ENCODE data around the gene C16orf92. TPM values are rescaled to one million over a fixed set of nuclear protein-coding genes. Genes with fewer than 3 reads are reported as not detected.

C16orf92 gene
- total RNA-seq, 2 donors from 2014 or later, result not detected

- TF ChIP-seq POLR2AphosphoS5 (IDR thresholded peaks at IDR 0.05), result no peak
- TF ChIP-seq CTCF (IDR thresholded peaks at IDR 0.05), result no peak
- no peak for TF ChIP-seq POLR2A (IDR thresholded peaks at IDR 0.05)
- 8% methylated on average over 23 of the region's 24 CpGs for WGBS
- Histone ChIP-seq H3K9me3 (no peaks in the 10 kb centered on the region), H3K4me1 (replicated peaks) (peaks cover 10% of the 10 kb centered on the region), H3K27ac (peak overlapping the region; percentile 94 to 95), H3K36me3 (peaks cover 0 to 2% of the 10 kb centered on the region in 2 donors), H3K27me3 (replicated peaks; ENCODE audit: insufficient read depth) (no peaks in the 10 kb centered on the region), H3K4me3 (peak overlapping the region; percentile 68 to 78)
- intact Hi-C loops (cut with DNase I), result loop anchor here (5.0 to 10.0 kb wide), 2 partner anchors 70 to 182 kb away; partner anchors contain the start of genes KCTD13 and PRRT2
- no peak for DNase-seq (ENCODE audit: low spot score)
Measured at GRCh38 chr16:29994600-29995323, 28.2 kb upstream of the C16orf92 start.

GRCh38 chr16:29995324-29995910, 27.6 kb upstream of the C16orf92 start, which contains the start of gene HIRIP3:
Gene HIRIP3, minus strand, starts transcription at chr16:29995617. Its CDS starts 12 bp downstream, at chr16:29995605.
- Histone ChIP-seq H3K27ac (peak within 1 kb of the TSS; percentile 94 to 95), H3K4me1 (replicated peaks) (peaks cover 10% of the 10 kb centered on the region), H3K36me3 (no peaks in the 10 kb centered on the region), H3K4me3 (peak within 1 kb of the TSS; percentile 68 to 78), H3K9me3 (no peaks in the 10 kb centered on the region), H3K27me3 (replicated peaks; ENCODE audit: insufficient read depth) (no peaks in the 10 kb centered on the region)
- intact Hi-C loops (cut with DNase I), result loop anchor here (5.0 to 10.0 kb wide), 2 partner anchors 71 to 183 kb away; partner anchors contain the start of genes KCTD13 and PRRT2
- DNase-seq (ENCODE audit: low spot score), result peak; percentile 75
- TF ChIP-seq CTCF (IDR thresholded peaks at IDR 0.05), result no peak
- peak; percentile 75 for TF ChIP-seq POLR2AphosphoS5 (IDR thresholded peaks at IDR 0.05)
- TF ChIP-seq POLR2A (IDR thresholded peaks at IDR 0.05), result no peak
- whole genome bisulfite sequencing, result under 1% methylated on average over 52 of the region's 53 CpGs

- DNase-seq (ENCODE audit: low spot score), result peak; percentile 98
- H3K4me1 ChIP-seq (replicated peaks), result peaks cover 10% of the 10 kb centered on the region
- no peaks in the 10 kb centered on the region for H3K9me3 ChIP-seq
- TF ChIP-seq CTCF (IDR thresholded peaks at IDR 0.05), result peak in 2 of 4 experiments; percentile 13 to 36
- TF ChIP-seq POLR2A (IDR thresholded peaks at IDR 0.05), result peak; percentile 43
- TF ChIP-seq POLR2AphosphoS5 (IDR thresholded peaks at IDR 0.05), result peak; percentile 96
- peak within 1 kb of the TSS; percentile 94 to 95 for H3K27ac ChIP-seq
- no peaks in the 10 kb centered on the region for H3K36me3 ChIP-seq
- H3K4me3 ChIP-seq, result peak within 1 kb of the TSS; percentile 68 to 78
- WGBS, result under 1% methylated on average over 63 of the region's 65 CpGs
- H3K27me3 ChIP-seq (replicated peaks; ENCODE audit: insufficient read depth), result no peaks in the 10 kb centered on the region
- intact Hi-C loops (cut with DNase I), result loop anchor here (5.0 to 10.0 kb wide), 2 partner anchors 71 to 184 kb away; partner anchors contain the start of genes KCTD13 and PRRT2
Measured at GRCh38 chr16:29995911-29996765, 26.9 kb upstream of the C16orf92 start, which contains the start of gene INO80E. Gene INO80E, plus strand, starts transcription at chr16:29996241. Its CDS starts 70 bp downstream, at chr16:29996311.

GRCh38 chr16:29996766-29997250, 26.2 kb upstream of the C16orf92 start:
- Histone ChIP-seq H3K27ac (peak overlapping the region in 1 of 2 donors; percentile 95), H3K27me3 (replicated peaks; ENCODE audit: insufficient read depth) (no peaks in the 10 kb centered on the region), H3K4me3 (peak overlapping the region; percentile 68 to 78), H3K9me3 (no peaks in the 10 kb centered on the region), H3K36me3 (no peaks in the 10 kb centered on the region), H3K4me1 (replicated peaks) (peaks cover 10% of the 10 kb centered on the region)
- 20% methylated on average over 9 of the region's 9 CpGs for WGBS
- TF ChIP-seq POLR2A (IDR thresholded peaks at IDR 0.05) (no peak), POLR2AphosphoS5 (IDR thresholded peaks at IDR 0.05) (no peak), CTCF (IDR thresholded peaks at IDR 0.05) (no peak)
- intact Hi-C loops (cut with DNase I), result loop anchor here (5.0 to 10.0 kb wide), 2 partner anchors 72 to 185 kb away; partner anchors contain the start of genes KCTD13 and PRRT2
- DNase-seq (ENCODE audit: low spot score), result no peak
